GM12865 (cell line): Measurements from ENCODE around the gene TBC1D22A.

Source experiments
- DNase-seq: peaks from one replicate; pipeline ENCODE4 v3.0.0; 2010; ENCODE audit warnings: low read depth
- H3K4me3 ChIP-seq: 2 replicates; pipeline ENCODE4 v1.5.1; 2011; ENCODE audit warnings: mild to moderate bottlenecking, low read depth, low read length, control low read depth
- CTCF ChIP-seq: IDR thresholded peaks from 2 replicates; pipeline ENCODE4 v1.5.1; 2011; ENCODE audit warnings: low read length, control low read depth, low read depth, inconsistent platforms; ENCODE audit not compliant: insufficient read depth; ENCODE audit errors: missing control alignments

Gene TBC1D22A

GRCh38 chr22:47213571-47214230 lies 451.3 kb downstream of the TBC1D22A start:
- peak; percentile 86 for TF ChIP-seq CTCF
- H3K4me3 ChIP-seq = no peak overlapping the region
- peak; percentile 52 for DNase-seq

GRCh38 chr22:47215851-47216250 lies 453.4 kb downstream of the TBC1D22A start:
- TF ChIP-seq CTCF = no peak
- no peak for DNase-seq
- no peak overlapping the region for H3K4me3 ChIP-seq

GRCh38 chr22:47218671-47219070 lies 456.2 kb downstream of the TBC1D22A start:
- no peak for TF ChIP-seq CTCF

GRCh38 chr22:47219789-47220188 lies 457.3 kb downstream of the TBC1D22A start:
- H3K4me3 ChIP-seq = no peak overlapping the region
- TF ChIP-seq CTCF = no peak
- no peak for DNase-seq

More at GRCh38 chr22:47218671-47219070, 456.2 kb downstream of the TBC1D22A start:
- no peak for DNase-seq
- no peak overlapping the region for H3K4me3 ChIP-seq

- no peak for DNase-seq
- H3K4me3 ChIP-seq = no peak overlapping the region
- no peak for TF ChIP-seq CTCF
Measured at GRCh38 chr22:47220752-47221151, 458.3 kb downstream of the TBC1D22A start.

GRCh38 chr22:47221840-47222615 lies 459.6 kb downstream of the TBC1D22A start:
- H3K4me3 ChIP-seq = no peak overlapping the region
- no peak for DNase-seq
- TF ChIP-seq CTCF = no peak
